GM12891 (cell line): Measurements from ENCODE around the gene STAP2.

Source experiments
- DNase-seq: peaks from one replicate; pipeline ENCODE4 v3.0.0; 2011; ENCODE audit warnings: low spot score; ENCODE audit not compliant: insufficient read length
- FAIRE-seq: peaks from 2 replicates; lab custom pipeline; 2011; peaks lifted over from hg19 to GRCh38; lab: Jason Lieb, UNC
- PAX5 ChIP-seq: IDR thresholded peaks from 2 replicates; pipeline ENCODE4 v1.6.1; 2011; ENCODE audit warnings: low read length, moderate library complexity, mild to moderate bottlenecking; ENCODE audit not compliant: insufficient read depth, severe bottlenecking
- POLR2A ChIP-seq: IDR thresholded peaks from 2 replicates; pipeline ENCODE4 v1.6.1; 2011; ENCODE audit warnings: low read depth, low read length, control low read depth
- POLR2AphosphoS5 ChIP-seq: IDR thresholded peaks from 2 replicates; pipeline ENCODE4 v1.6.1; 2011; ENCODE audit warnings: low read depth, low read length, control low read depth
- POU2F2 ChIP-seq: IDR thresholded peaks from 2 replicates; pipeline ENCODE4 v1.6.1; 2011; ENCODE audit warnings: low read depth, mild to moderate bottlenecking, control low read depth, low read length, moderate library complexity
- SPI1 ChIP-seq: IDR thresholded peaks from 2 replicates; pipeline ENCODE4 v1.6.1; 2011; ENCODE audit warnings: low read depth, low read length, control low read depth
- TAF1 ChIP-seq: IDR thresholded peaks from 2 replicates; pipeline ENCODE4 v1.6.1; 2011; ENCODE audit warnings: low read depth, low read length, control low read depth

The STAP2 gene

GRCh38 chr19:4301590-4302242 is 36.9 kb downstream of the STAP2 start:
- TF ChIP-seq POLR2A (no peak), TAF1 (no peak), SPI1 (no peak), POU2F2 (no peak), POLR2AphosphoS5 (no peak), PAX5 (no peak)
- no peak for DNase-seq
- no peak for FAIRE-seq

GRCh38 chr19:4300589-4300988 is 38.0 kb downstream of the STAP2 start:
- FAIRE-seq: no peak
- TF ChIP-seq POLR2AphosphoS5: no peak
- no peak for TF ChIP-seq POU2F2
- TF ChIP-seq POLR2A: no peak
- TF ChIP-seq PAX5: no peak
- no peak for TF ChIP-seq SPI1
- no peak for TF ChIP-seq TAF1
- DNase-seq: no peak

GRCh38 chr19:4298810-4299550 is 39.6 kb downstream of the STAP2 start:
- FAIRE-seq (no peak), DNase-seq (no peak)
- no peak for TF ChIP-seq TAF1
- TF ChIP-seq PAX5: no peak
- no peak for TF ChIP-seq POLR2A
- TF ChIP-seq SPI1: no peak
- no peak for TF ChIP-seq POLR2AphosphoS5
- no peak for TF ChIP-seq POU2F2

GRCh38 chr19:4297901-4298809 is 40.5 kb downstream of the STAP2 start:
- TF ChIP-seq POU2F2: no peak
- no peak for TF ChIP-seq TAF1
- no peak for TF ChIP-seq SPI1
- TF ChIP-seq PAX5: no peak
- no peak for TF ChIP-seq POLR2AphosphoS5
- TF ChIP-seq POLR2A: no peak
- FAIRE-seq (no peak), DNase-seq (no peak)

- no peak for DNase-seq
- no peak for FAIRE-seq
- no peak for TF ChIP-seq SPI1
- TF ChIP-seq POLR2AphosphoS5: no peak
- no peak for TF ChIP-seq PAX5
- TF ChIP-seq POU2F2: no peak
- TF ChIP-seq TAF1: no peak
- no peak for TF ChIP-seq POLR2A
Measured at GRCh38 chr19:4295972-4296771, 42.5 kb downstream of the STAP2 start.

GRCh38 chr19:4294389-4294788 is 44.2 kb downstream of the STAP2 start:
- FAIRE-seq (no peak), DNase-seq (no peak)
- TF ChIP-seq PAX5 (no peak), POLR2A (no peak), POLR2AphosphoS5 (no peak), SPI1 (no peak), TAF1 (no peak), POU2F2 (no peak)

- FAIRE-seq: no peak
- DNase-seq: no peak
- TF ChIP-seq POLR2A (no peak), POLR2AphosphoS5 (no peak), POU2F2 (no peak)
Measured at GRCh38 chr19:4292515-4292914, 46.1 kb downstream of the STAP2 start.

- no peak for TF ChIP-seq TAF1
- TF ChIP-seq POLR2A: no peak
- TF ChIP-seq PAX5: no peak
- no peak for TF ChIP-seq SPI1
- no peak for TF ChIP-seq POU2F2
- no peak for TF ChIP-seq POLR2AphosphoS5
- DNase-seq (no peak), FAIRE-seq (no peak)
Measured at GRCh38 chr19:4291184-4291732, 47.4 kb downstream of the STAP2 start.
